Measurements from ENCODE around the gene C19orf25. TPM values are rescaled to one million over a fixed set of nuclear protein-coding genes. Genes with fewer than 3 reads are reported as not detected.
A peak's percentile ranks its signal among the peaks of the same experiment; 100 is the strongest.

C19orf25 gene
- total and polyA plus RNA-seq, 2 of the 13 experiments (the other 11 are each of a cell fraction or from before 2014, with no cell fraction given) = 14.2 to 32.4 TPM

GRCh38 chr19:1470305-1471009, 8.6 kb downstream of the C19orf25 start (continued):
- TF ChIP-seq TFE3 (CRISPR knock-in tag; IDR thresholded peaks at IDR 0.05) (no peak), TGIF2 (CRISPR knock-in tag; IDR thresholded peaks at IDR 0.05) (no peak), RBAK (CRISPR knock-in tag; IDR thresholded peaks at IDR 0.05) (no peak), SOX13 (IDR thresholded peaks at IDR 0.05) (no peak), SOX13 (CRISPR knock-in tag; conservative IDR thresholded peaks at IDR 0.05 in 1 of 2, IDR thresholded peaks at IDR 0.05 in 1 of 2) (no peak), NFAT5 (CRISPR knock-in tag; IDR thresholded peaks at IDR 0.05) (0 out of 2 replicates have a peak, but pooled peaks have one; percentile 48), SYNCRIP (IDR thresholded peaks at IDR 0.05; ENCODE audit: insufficient read depth, low read depth, low read length) (no peak), ZMYM2 (CRISPR knock-in tag; IDR thresholded peaks at IDR 0.05) (0 out of 2 replicates have a peak, but pooled peaks have one; percentile 14), HES4 (CRISPR knock-in tag; IDR thresholded peaks at IDR 0.05; ENCODE audit: borderline replicate concordance) (no peak), KLF12 (CRISPR knock-in tag; IDR thresholded peaks at IDR 0.05; ENCODE audit: borderline replicate concordance) (peak; percentile 28; the same call in 1 of the 2 replicates), HMG20B (CRISPR knock-in tag; conservative IDR thresholded peaks at IDR 0.05) (no peak), ATRX (CRISPR knock-in tag; IDR thresholded peaks at IDR 0.05; ENCODE audit: borderline replicate concordance) (no peak), ZBTB2 (CRISPR knock-in tag; IDR thresholded peaks at IDR 0.05; ENCODE audit: low read depth) (no peak), ZNF337 (CRISPR knock-in tag; IDR thresholded peaks at IDR 0.05; ENCODE audit: borderline replicate concordance, low read depth) (no peak), RORA (CRISPR knock-in tag; IDR thresholded peaks at IDR 0.05) (no peak), MIER2 (CRISPR knock-in tag; IDR thresholded peaks at IDR 0.05) (no peak), GABPB1 (CRISPR knock-in tag; IDR thresholded peaks at IDR 0.05) (no peak; the same call in 1 of the 2 replicates), ZFP37 (CRISPR knock-in tag; IDR thresholded peaks at IDR 0.05; ENCODE audit: borderline replicate concordance) (no peak), REL (CRISPR knock-in tag; conservative IDR thresholded peaks at IDR 0.05) (no peak), BRD4 (CRISPR knock-in tag; IDR thresholded peaks at IDR 0.05) (no peak), SALL2 (CRISPR knock-in tag; IDR thresholded peaks at IDR 0.05) (peak; percentile 23; the same call in 1 of the 2 replicates), GFI1 (CRISPR knock-in tag; IDR thresholded peaks at IDR 0.05; ENCODE audit: borderline replicate concordance) (peak; percentile 81; the same call in 1 of the 2 replicates), NCOA2 (CRISPR knock-in tag; IDR thresholded peaks at IDR 0.05) (no peak)
